Neuronal stem cell (in vitro differentiated cells): Measurements from ENCODE around the gene RICTOR.

ENCODE experiments used
- DNase-seq: peaks from one replicate; pipeline ENCODE4 v3.0.0-alpha.2; 2013; ENCODE audit warnings: low spot score
- H2AFZ ChIP-seq: one replicate; pipeline ENCODE4 v1.6.1; 2013; ENCODE audit warnings: mild to moderate bottlenecking, low read length, inconsistent platforms
- H2AK5ac ChIP-seq: 2 replicates; pipeline ENCODE4 v1.6.1; 2013; ENCODE audit warnings: low read depth, mild to moderate bottlenecking, inconsistent platforms, low read length, moderate library complexity, mixed read lengths
- H2BK120ac ChIP-seq: 2 replicates; pipeline ENCODE4 v1.6.1; 2013; ENCODE audit warnings: low read depth, mild to moderate bottlenecking, inconsistent platforms, low read length, moderate library complexity, mixed read lengths
- H2BK12ac ChIP-seq: one replicate; pipeline ENCODE4 v1.6.1; 2013; ENCODE audit warnings: low read length, inconsistent platforms
- H2BK15ac ChIP-seq: 2 replicates; pipeline ENCODE4 v1.6.1; 2013; ENCODE audit warnings: mild to moderate bottlenecking, low read length, inconsistent platforms, mixed read lengths
- H2BK5ac ChIP-seq: one replicate; pipeline ENCODE4 v1.6.1; 2013; ENCODE audit warnings: inconsistent platforms, mild to moderate bottlenecking, low read length, moderate library complexity
- H3K14ac ChIP-seq: one replicate; pipeline ENCODE4 v1.6.1; 2013; ENCODE audit warnings: low read length, inconsistent platforms
- H3K18ac ChIP-seq: 2 replicates; pipeline ENCODE4 v1.6.1; 2013; ENCODE audit warnings: low read length, inconsistent platforms
- H3K23ac ChIP-seq: 2 replicates; pipeline ENCODE4 v1.6.1; 2013; ENCODE audit warnings: low read depth, mild to moderate bottlenecking, mixed read lengths, low read length, inconsistent platforms; ENCODE audit not compliant: poor library complexity
- H3K27ac ChIP-seq: replicated peaks from 3 replicates; pipeline ENCODE4 v1.5.1; 2013; ENCODE audit warnings: low read length, inconsistent platforms
- H3K27me3 ChIP-seq, 3 experiments: 2 replicates each; pipeline ENCODE4 v1.6.1; 2013; ENCODE audit warnings: low read length in 3 of 3, mild to moderate bottlenecking in 2 of 3, inconsistent platforms in 1 of 3, low read depth in 1 of 3, mixed read lengths in 1 of 3, moderate library complexity in 1 of 3; ENCODE audit not compliant: control insufficient read depth in 3 of 3, insufficient read depth in 3 of 3
- H3K36me3 ChIP-seq, 2 donors: replicated peaks in 1 of 2; 2 replicates each; pipeline ENCODE4 v1.6.1; 2013; ENCODE audit warnings: low read length in 2 of 2; ENCODE audit not compliant: control insufficient read depth in 2 of 2, insufficient read depth in 2 of 2
- H3K4ac ChIP-seq: 2 replicates; pipeline ENCODE4 v1.6.1; 2013; ENCODE audit warnings: inconsistent platforms, mild to moderate bottlenecking, low read length, moderate library complexity
- H3K4me1 ChIP-seq, 2 donors: 1 replicate in 1 of 2; 2 replicates in 1 of 2; pipeline ENCODE4 v1.6.1; 2013; ENCODE audit warnings: low read length in 2 of 2, low read depth in 1 of 2; ENCODE audit not compliant: control insufficient read depth in 2 of 2, insufficient read depth in 1 of 2
- H3K4me2 ChIP-seq: one replicate; pipeline ENCODE4 v1.6.1; 2013; ENCODE audit warnings: mild to moderate bottlenecking, low read length, inconsistent platforms; ENCODE audit not compliant: insufficient read depth, poor library complexity, severe bottlenecking
- H3K4me3 ChIP-seq, 2 donors: 2 replicates each; pipeline ENCODE4 v1.5.1; 2013; ENCODE audit warnings: low read length in 2 of 2, mild to moderate bottlenecking in 2 of 2, inconsistent platforms in 1 of 2, moderate library complexity in 1 of 2
- H3K79me1 ChIP-seq: one replicate; pipeline ENCODE4 v1.6.1; 2013; ENCODE audit warnings: low read depth, mild to moderate bottlenecking, inconsistent platforms, low read length, moderate library complexity
- H3K9ac ChIP-seq: one replicate; pipeline ENCODE4 v1.6.1; 2013; ENCODE audit warnings: mild to moderate bottlenecking, low read depth, low read length, inconsistent platforms; ENCODE audit not compliant: poor library complexity
- H3K9me3 ChIP-seq, 2 donors: replicated peaks in 1 of 2; 2 replicates each; pipeline versions ENCODE3 to v1.6.1; 2013; ENCODE audit warnings: low read length in 2 of 2, mild to moderate bottlenecking in 2 of 2, inconsistent platforms in 1 of 2, low read depth in 1 of 2, mixed read lengths in 1 of 2, moderate library complexity in 1 of 2; ENCODE audit not compliant: control insufficient read depth in 2 of 2, insufficient read depth in 1 of 2
- H4K8ac ChIP-seq: one replicate; pipeline ENCODE4 v1.6.1; 2013; ENCODE audit warnings: low read depth, mild to moderate bottlenecking, inconsistent platforms, low read length, moderate library complexity
- H4K91ac ChIP-seq: one replicate; pipeline ENCODE4 v1.6.1; 2013; ENCODE audit warnings: low read length, low read depth, mild to moderate bottlenecking, inconsistent platforms; ENCODE audit not compliant: poor library complexity
- WGBS, 2 donors: extraction: QIAGEN DNeasy Blood & Tissue Kit; methylation state at CpG; one replicate each; pipeline ENCODE4 v1.1.7; 2013; ENCODE audit warnings: missing lambda C conversion rate in 2 of 2, mixed read lengths in 1 of 2; ENCODE audit not compliant: insufficient read length in 2 of 2, insufficient replicate concordance in 1 of 2; ENCODE audit errors: extremely low coverage in 2 of 2; 5-methylcytosine and 5-hydroxymethylcytosine counted together

Gene RICTOR

DNA sequence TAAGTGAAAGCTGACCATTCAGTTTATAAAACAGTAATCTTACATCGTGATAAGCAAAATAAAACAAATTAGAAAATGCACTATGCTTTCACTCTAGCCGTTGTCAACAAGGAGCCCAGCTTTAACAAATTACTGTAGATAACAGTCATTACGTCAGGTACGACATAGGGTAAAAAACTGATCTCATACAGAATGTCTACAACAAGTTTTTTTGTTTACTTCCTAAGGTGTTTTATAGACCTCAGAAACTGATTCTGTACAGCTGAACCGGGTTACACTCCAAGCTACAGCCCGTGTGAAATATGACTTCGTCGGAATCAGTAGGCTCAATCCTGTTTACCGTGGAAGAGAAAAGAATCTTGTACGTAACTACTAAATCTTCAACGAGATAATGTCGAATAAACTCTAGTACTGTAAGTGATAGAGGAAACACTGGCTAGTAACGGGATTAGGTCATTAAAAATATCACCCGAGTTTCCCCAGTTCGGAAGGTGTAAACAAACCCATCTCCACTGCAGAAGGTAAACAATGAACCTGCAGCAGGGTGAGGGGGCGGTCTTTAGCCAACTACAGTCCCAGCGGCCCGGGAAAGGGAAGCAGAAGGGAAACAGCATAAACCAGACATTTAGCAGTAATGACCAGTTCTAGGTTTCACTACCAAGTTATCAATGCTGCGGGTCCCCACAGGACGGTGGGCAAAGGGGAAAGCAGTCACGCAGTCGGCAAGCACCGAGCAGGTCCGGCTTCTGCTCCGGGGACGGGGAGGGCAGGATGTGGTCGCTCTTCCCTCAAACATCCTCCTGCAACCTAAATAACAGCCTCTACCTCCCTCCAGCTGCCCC, 1.1 kb downstream of the RICTOR start:
- Histone ChIP-seq H3K4me1 (peaks cover 0 to 3% of the 10 kb centered on the region in 2 donors), H3K9me3 (no peaks in the 10 kb centered on the region), H3K27ac (peak overlapping the region; percentile 94), H3K4me2 (peak overlapping the region; percentile 53), H4K91ac (no peak overlapping the region), H2BK15ac (peak overlapping the region; percentile 67), H3K79me1 (peaks cover 1% of the 10 kb centered on the region), H3K18ac (peak overlapping the region; percentile 95), H3K9ac (peak overlapping the region; percentile 90), H2AK5ac (no peak overlapping the region), H3K14ac (peak overlapping the region; percentile 82), H3K4ac (no peak overlapping the region), H2AFZ (peak overlapping the region; percentile 100), H4K8ac (no peak overlapping the region), H3K23ac (peak overlapping the region; percentile 80), H2BK12ac (no peak overlapping the region), H3K36me3 (peaks cover 0 to 11% of the 10 kb centered on the region in 2 donors), H2BK5ac (peak overlapping the region; percentile 75), H3K4me3 (peak overlapping the region; percentile 90 to 100), H2BK120ac (no peak overlapping the region), H3K27me3 (peaks cover 0 to 4% (median 0%) of the 10 kb centered on the region in 3 experiments)
- WGBS, 2 donors, result no CpG with 5 or more reads among the region's 27 CpGs
- peak; percentile 40 for DNase-seq

DNA sequence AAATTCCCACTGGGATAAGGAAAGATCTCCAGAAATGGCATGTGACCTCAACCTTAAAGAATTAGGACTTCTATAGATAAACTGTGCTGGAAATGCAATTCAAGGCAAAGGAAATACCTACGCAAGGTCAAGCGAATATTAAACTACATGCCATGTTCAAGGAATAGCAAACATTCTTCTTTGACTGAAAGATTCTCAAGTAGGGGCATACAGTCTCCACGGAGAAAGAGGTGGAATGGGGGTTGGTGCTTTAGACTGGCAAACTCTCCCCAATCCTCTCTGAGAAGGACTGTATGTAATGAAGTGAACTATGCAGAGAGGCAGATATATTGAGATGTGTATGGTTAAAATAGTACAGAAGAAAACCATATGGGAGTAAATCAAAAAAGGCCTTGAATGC, 6.1 kb downstream of the RICTOR start:
- no CpG with 5 or more reads among the region's 3 CpGs for WGBS, 2 donors
- no peak overlapping the region for H2AFZ ChIP-seq

DNA sequence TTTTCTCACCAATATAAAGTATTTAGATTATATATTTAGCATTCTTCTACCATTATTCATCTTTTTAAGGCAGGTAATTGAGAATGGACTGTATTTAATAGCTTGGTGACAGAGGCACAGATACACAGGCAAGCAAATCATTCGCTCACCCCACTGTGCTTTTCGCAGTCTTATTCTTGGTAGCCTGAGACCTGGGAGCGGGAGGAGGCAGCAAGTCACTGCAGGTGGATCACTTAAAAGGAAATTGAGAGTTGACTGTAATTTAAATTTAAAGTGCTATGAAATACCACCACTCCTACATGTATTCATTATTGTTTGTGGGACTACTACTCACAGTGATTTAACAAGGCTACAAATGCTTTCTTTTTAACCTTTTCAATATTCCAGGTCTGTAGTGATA, 9.7 kb downstream of the RICTOR start:
- Histone ChIP-seq H2BK5ac (no peak overlapping the region), H3K14ac (no peak overlapping the region), H2AK5ac (no peak overlapping the region), H3K27me3 (no peaks in the 10 kb centered on the region), H3K18ac (no peak overlapping the region), H4K8ac (no peak overlapping the region), H3K9ac (no peak overlapping the region), H3K23ac (no peak overlapping the region), H3K27ac (no peak overlapping the region), H2AFZ (no peak overlapping the region), H3K9me3 (peaks cover 9 to 20% of the 10 kb centered on the region in 2 donors), H2BK12ac (no peak overlapping the region), H4K91ac (no peak overlapping the region), H2BK120ac (no peak overlapping the region), H3K79me1 (no peaks in the 10 kb centered on the region), H2BK15ac (no peak overlapping the region), H3K4me2 (no peak overlapping the region), H3K4ac (no peak overlapping the region), H3K4me1 (no peaks in the 10 kb centered on the region), H3K36me3 (peaks cover 6 to 26% of the 10 kb centered on the region in 2 donors), H3K4me3 (no peak overlapping the region)
- DNase-seq, result no peak
- no CpG with 5 or more reads among the region's 3 CpGs for WGBS, 2 donors

More for the DNA sequence above, 6.1 kb downstream of the RICTOR start:
- Histone ChIP-seq H3K9ac (no peak overlapping the region), H3K4ac (no peak overlapping the region), H3K18ac (no peak overlapping the region), H3K36me3 (peaks cover 6 to 26% of the 10 kb centered on the region in 2 donors), H2BK120ac (no peak overlapping the region), H2BK5ac (no peak overlapping the region), H2AK5ac (no peak overlapping the region), H3K79me1 (no peaks in the 10 kb centered on the region), H3K23ac (no peak overlapping the region), H3K14ac (no peak overlapping the region), H3K4me2 (no peak overlapping the region), H3K9me3 (peaks cover 9 to 20% of the 10 kb centered on the region in 2 donors), H3K27ac (no peak overlapping the region), H2BK15ac (no peak overlapping the region), H2BK12ac (no peak overlapping the region), H3K4me1 (peaks cover 0 to 3% of the 10 kb centered on the region in 2 donors), H3K4me3 (no peak overlapping the region), H4K8ac (no peak overlapping the region), H4K91ac (no peak overlapping the region), H3K27me3 (no peaks in the 10 kb centered on the region)
- no peak for DNase-seq

DNA sequence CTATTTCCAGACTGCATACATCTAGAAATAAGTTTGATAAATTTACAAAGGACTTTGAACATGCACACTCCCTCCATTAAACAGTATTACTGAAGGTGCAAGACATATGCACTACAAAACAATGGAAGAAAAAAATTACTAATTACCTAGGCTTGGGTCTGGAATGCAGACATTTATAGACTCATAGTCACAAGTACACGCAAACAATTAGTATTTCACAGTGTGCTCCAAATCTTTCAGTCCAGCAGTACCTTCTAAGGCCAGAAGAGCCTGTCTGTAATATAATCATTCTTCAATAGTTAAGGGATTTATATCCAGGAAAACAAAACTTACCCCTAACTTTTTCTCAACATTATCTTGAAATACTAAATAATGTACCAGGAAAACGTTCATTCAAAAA, 11.2 kb downstream of the RICTOR start:
- H2AFZ ChIP-seq, result no peak overlapping the region
- WGBS, 2 donors, result no CpG with 5 or more reads among the region's 2 CpGs
- H3K36me3 ChIP-seq, result peaks cover 6 to 15% of the 10 kb centered on the region in 2 donors
- H3K4me3 ChIP-seq, result no peak overlapping the region
- no peak overlapping the region for H2BK12ac ChIP-seq
- no peak overlapping the region for H2BK120ac ChIP-seq
- no peak overlapping the region for H2BK5ac ChIP-seq
- H3K4ac ChIP-seq, result no peak overlapping the region
- no peak overlapping the region for H2BK15ac ChIP-seq
- no peaks in the 10 kb centered on the region for H3K4me1 ChIP-seq
- no peaks in the 10 kb centered on the region for H3K79me1 ChIP-seq
- DNase-seq, result no peak
- no peak overlapping the region for H3K18ac ChIP-seq
- H3K14ac ChIP-seq, result no peak overlapping the region
- no peak overlapping the region for H4K8ac ChIP-seq
- H4K91ac ChIP-seq, result no peak overlapping the region
- H3K4me2 ChIP-seq, result no peak overlapping the region
- H2AK5ac ChIP-seq, result no peak overlapping the region
- H3K9ac ChIP-seq, result no peak overlapping the region
- peaks cover 9 to 20% of the 10 kb centered on the region in 2 donors for H3K9me3 ChIP-seq
- H3K27ac ChIP-seq, result no peak overlapping the region
- H3K23ac ChIP-seq, result no peak overlapping the region
- no peaks in the 10 kb centered on the region for H3K27me3 ChIP-seq
